CD4-positive, alpha-beta T cell (primary cell): Measurements from ENCODE around the gene UBE2F. TPM values are rescaled to one million over a fixed set of nuclear protein-coding genes. Genes with fewer than 3 reads are reported as not detected.

Experiments
- ATAC-seq: fragments of 200-7000 bp; cut with Tn5 transposase; one replicate; pipeline ENCODE4 v1.10.0; 2022; ENCODE audit warnings: mild to moderate bottlenecking; ENCODE audit not compliant: poor library complexity
- CTCF ChIA-PET: fragments of 350-600 bp; sonication (Branson Sonifier 250); formaldehyde crosslinking; loops from one replicate; lab custom pipeline; 2021; ENCODE audit warnings: antibody characterized with exemption, inconsistent platforms; lab: Charles Lee
- POLR2A ChIA-PET: fragments of 350-600 bp; sonication (Branson Sonifier 250); formaldehyde crosslinking; loops from one replicate; lab custom pipeline; 2021; ENCODE audit warnings: antibody characterized with exemption, inconsistent platforms; lab: Charles Lee
- DNase-seq, 14 experiments: peaks; one replicate each; pipeline ENCODE4 v3.0.0-alpha.2; 2013 to 2020; ENCODE audit warnings: mixed read lengths in 2 of 14
- H3K27ac ChIP-seq, 2 donors: one replicate each; pipeline versions ENCODE4 v1.5.1 to v1.7.0; 2013; ENCODE audit warnings: low read length in 2 of 2, low read depth in 1 of 2, mild to moderate bottlenecking in 1 of 2
- H3K27me3 ChIP-seq, 2 experiments: 1 replicate in 1 of 2; 2 replicates in 1 of 2; pipeline versions ENCODE4 v1.6.1 to v1.7.0; 2013; ENCODE audit warnings: low read length in 2 of 2, control low read depth in 1 of 2, mild to moderate bottlenecking in 1 of 2, moderate library complexity in 1 of 2; ENCODE audit not compliant: insufficient read depth in 2 of 2, control insufficient read depth in 1 of 2
- H3K36me3 ChIP-seq: one replicate; pipeline ENCODE4 v1.6.1; 2013; ENCODE audit warnings: low read length, control low read depth; ENCODE audit not compliant: insufficient read depth
- H3K4me1 ChIP-seq: one replicate; pipeline ENCODE4 v1.6.1; 2013; ENCODE audit warnings: low read length, control low read depth; ENCODE audit not compliant: insufficient read depth
- H3K4me3 ChIP-seq: one replicate; pipeline ENCODE4 v1.5.1; 2013; ENCODE audit warnings: mild to moderate bottlenecking, low read length, moderate library complexity
- H3K9me3 ChIP-seq, 2 experiments: 1 replicate in 1 of 2; 2 replicates in 1 of 2; pipeline versions ENCODE4 v1.6.1 to v1.7.0; 2013; ENCODE audit warnings: low read length in 2 of 2, mild to moderate bottlenecking in 2 of 2, control low read depth in 1 of 2, moderate library complexity in 1 of 2; ENCODE audit not compliant: control insufficient read depth in 1 of 2, insufficient read depth in 1 of 2
- H3K27ac Mint-ChIP-seq: one replicate; pipeline ENCODE4 v1.8.0; 2020; ENCODE audit warnings: mixed read lengths
- H3K27me3 Mint-ChIP-seq: one replicate; pipeline ENCODE4 v1.8.0; 2021; ENCODE audit warnings: mixed read lengths
- H3K36me3 Mint-ChIP-seq: one replicate; pipeline ENCODE4 v1.8.0; 2021; ENCODE audit warnings: low read depth, mixed read lengths
- H3K4me1 Mint-ChIP-seq: one replicate; pipeline ENCODE4 v1.8.0; 2021; ENCODE audit warnings: low read depth, mixed read lengths
- H3K4me3 Mint-ChIP-seq: one replicate; pipeline ENCODE4 v1.8.0; 2020; ENCODE audit warnings: mild to moderate bottlenecking, mixed read lengths
- H3K9me3 Mint-ChIP-seq: one replicate; pipeline ENCODE4 v1.8.0; 2020; ENCODE audit warnings: mixed read lengths
- CTCF ChIP-seq: fragments of 200-600 bp; IDR thresholded peaks from one replicate; pipeline ENCODE4 v1.8.0; 2022; ENCODE audit warnings: antibody characterized with exemption, mild to moderate bottlenecking
- intact Hi-C, 2 experiments: fragments of 100-400 bp; cut with DNase I in 1 of 2; cut with micrococcal nuclease in 1 of 2; formaldehyde crosslinking; loops; one replicate each; pipeline versions ENCODE4 v1.15.1 to v1.9.0; 2023 to 2025; cut with DNase I, micrococcal nuclease
- total RNA-seq, 174 experiments: library from RNA in 2 of 174; stranded (reverse) in 2 of 174; gene quantifications; one replicate each; pipeline ENCODE4 v1.2.3 and lab custom pipeline; 2021 to 2026

The UBE2F gene
- total RNA-seq, 2 experiments from 2014 or later: 23.2 to 27.4 TPM

GRCh38 chr2:238090887-238091286 lies 124.1 kb downstream of the UBE2F start:
- intact Hi-C loops: no loop called here
- POLR2A ChIA-PET: no interaction called here

GRCh38 chr2:238091436-238092060 lies 124.7 kb downstream of the UBE2F start:
- intact Hi-C loops: no loop called here
- Mint-ChIP-seq H3K9me3 (no peaks in the 10 kb centered on the region), H3K4me1 (no peaks in the 10 kb centered on the region), H3K4me3 (no peak overlapping the region), H3K27ac (no peak overlapping the region), H3K36me3 (no peaks in the 10 kb centered on the region), H3K27me3 (no peaks in the 10 kb centered on the region)
- Histone ChIP-seq H3K4me1 (no peaks in the 10 kb centered on the region), H3K36me3 (peaks cover 5% of the 10 kb centered on the region), H3K27me3 (no peaks in the 10 kb centered on the region), H3K4me3 (no peak overlapping the region), H3K9me3 (no peaks in the 10 kb centered on the region), H3K27ac (no peak overlapping the region)
- ChIA-PET POLR2A (no interaction called here), CTCF (no interaction called here)
- no peak for TF ChIP-seq CTCF
- DNase-seq: no peak
- ATAC-seq: no peak

More at GRCh38 chr2:238090887-238091286, 124.1 kb downstream of the UBE2F start:
- ATAC-seq (no peak), DNase-seq (no peak)
- Mint-ChIP-seq H3K27me3 (no peaks in the 10 kb centered on the region), H3K27ac (no peak overlapping the region), H3K4me3 (no peak overlapping the region), H3K4me1 (no peaks in the 10 kb centered on the region), H3K9me3 (no peaks in the 10 kb centered on the region), H3K36me3 (no peaks in the 10 kb centered on the region)
- Histone ChIP-seq H3K9me3 (no peaks in the 10 kb centered on the region), H3K27ac (no peak overlapping the region), H3K36me3 (peaks cover 5% of the 10 kb centered on the region), H3K4me1 (no peaks in the 10 kb centered on the region), H3K4me3 (no peak overlapping the region), H3K27me3 (no peaks in the 10 kb centered on the region)
- no peak for TF ChIP-seq CTCF
- CTCF ChIA-PET: no interaction called here

Other genes with a start within 250 kb of the UBE2F start
- 1 to 10 TPM; 2.8 to 2.9 TPM for gene RBM44, start 168.2 kb upstream of the UBE2F start, total RNA-seq
- not detected for gene RAMP1, start 107.4 kb upstream of the UBE2F start, total RNA-seq
- gene SCLY, start 94.0 kb downstream of the UBE2F start, total RNA-seq: 1 to 10 TPM; 8.9 to 9.6 TPM
- not detected for gene ESPNL, start 133.3 kb downstream of the UBE2F start, total RNA-seq
- not detected for gene KLHL30, start 171.7 kb downstream of the UBE2F start, total RNA-seq
- gene ERFE, start 192.0 kb downstream of the UBE2F start, total RNA-seq: not detected
- 100 to 1,000 TPM; 133 to 143 TPM for gene ILKAP, start 236.7 kb downstream of the UBE2F start, total RNA-seq